ENCODE data around the gene TLDC2.

DNA sequence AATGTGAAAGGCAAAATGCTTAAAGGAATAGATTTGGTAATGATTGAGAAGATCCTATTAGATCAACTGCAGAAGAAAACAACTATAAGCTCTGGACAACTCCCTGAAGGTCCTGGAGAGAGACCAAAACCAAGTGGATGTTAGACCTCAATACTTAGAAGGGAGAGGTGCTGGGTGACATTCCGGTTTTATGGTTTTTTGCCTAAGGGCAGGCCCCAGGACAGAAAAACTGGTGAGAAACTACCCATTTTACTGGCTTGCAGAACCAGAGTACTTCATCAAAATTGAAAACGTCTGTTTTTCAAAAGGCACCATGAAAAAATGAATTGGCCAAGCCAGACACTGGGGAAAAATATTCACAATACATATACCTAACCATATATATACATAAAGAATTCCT lies 49.3 kb downstream of the TLDC2 start:
- no peak for TF ChIP-seq POLR2A (IDR thresholded peaks at IDR 0.05; ENCODE audit: low read length)
- TF ChIP-seq GATA1 (IDR thresholded peaks at IDR 0.05; ENCODE audit: low read depth, low read length) = no peak

Measured in erythroblast (primary cell).